ENCODE results near the gene HIVEP1. TPM values are rescaled to one million over a fixed set of nuclear protein-coding genes. Genes with fewer than 3 reads are reported as not detected.

HIVEP1 gene
- total RNA-seq, 2 donors from 2014 or later, result 33.6 to 35.1 TPM

GRCh38 chr6:12134581-12134980 is 122.5 kb downstream of the HIVEP1 start:
- H3K27me3 Mint-ChIP-seq (ENCODE audit: insufficient read depth), result no peaks in the 10 kb centered on the region
- H3K4me1 Mint-ChIP-seq, result no peaks in the 10 kb centered on the region
- TF ChIP-seq CTCF (conservative IDR thresholded peaks at IDR 0.05), result no peak
- Histone ChIP-seq H3K27me3 (ENCODE audit: control insufficient read depth, insufficient read depth, low read length, poor library complexity, severe bottlenecking) (no peaks in the 10 kb centered on the region), H3K4me3 (ENCODE audit: low read length) (no peak overlapping the region), H3K9ac (ENCODE audit: extremely low read depth, low read length, poor library complexity, severe bottlenecking) (no peak overlapping the region), H3K9me3 (ENCODE audit: control insufficient read depth, low read length) (peaks cover 25% of the 10 kb centered on the region), H3K36me3 (ENCODE audit: control insufficient read depth, insufficient read depth, low read length) (peaks cover 75% of the 10 kb centered on the region), H3K27ac (ENCODE audit: low read depth, low read length) (no peak overlapping the region), H3K4me1 (ENCODE audit: control insufficient read depth, insufficient read depth, low read length) (no peaks in the 10 kb centered on the region)
- no peak for DNase-seq
- 92% methylated on average over 1 of the region's 1 CpG; no CpG with 5 or more reads in 1 of the 2 experiments for WGBS, 2 experiments (ENCODE audit: insufficient coverage in 1 of 2, insufficient read length in 1 of 2)
- peaks cover 65% of the 10 kb centered on the region for H3K36me3 Mint-ChIP-seq (ENCODE audit: low read depth)
- H3K27ac Mint-ChIP-seq, result no peak overlapping the region
- H3K9me3 Mint-ChIP-seq, result peaks cover 17% of the 10 kb centered on the region
- H3K4me3 Mint-ChIP-seq, result no peak overlapping the region

GRCh38 chr6:12134991-12135390 is 122.9 kb downstream of the HIVEP1 start:
- H3K27me3 ChIP-seq (ENCODE audit: control insufficient read depth, insufficient read depth, low read length, poor library complexity, severe bottlenecking), result no peaks in the 10 kb centered on the region
- Mint-ChIP-seq H3K9me3 (peaks cover 21% of the 10 kb centered on the region), H3K4me1 (no peaks in the 10 kb centered on the region), H3K27ac (no peak overlapping the region), H3K36me3 (ENCODE audit: low read depth) (peaks cover 68% of the 10 kb centered on the region), H3K4me3 (no peak overlapping the region), H3K27me3 (ENCODE audit: insufficient read depth) (no peaks in the 10 kb centered on the region)
- no peak for TF ChIP-seq CTCF (conservative IDR thresholded peaks at IDR 0.05)
- H3K9me3 ChIP-seq (ENCODE audit: control insufficient read depth, low read length), result peaks cover 29% of the 10 kb centered on the region
- 92% methylated on average over 2 of the region's 2 CpGs; no CpG with 5 or more reads in 1 of the 2 experiments for WGBS, 2 experiments (ENCODE audit: insufficient coverage in 1 of 2, insufficient read length in 1 of 2)
- H3K9ac ChIP-seq (ENCODE audit: extremely low read depth, low read length, poor library complexity, severe bottlenecking), result no peak overlapping the region
- H3K4me3 ChIP-seq (ENCODE audit: low read length), result no peak overlapping the region
- no peak overlapping the region for H3K27ac ChIP-seq (ENCODE audit: low read depth, low read length)
- H3K4me1 ChIP-seq (ENCODE audit: control insufficient read depth, insufficient read depth, low read length), result no peaks in the 10 kb centered on the region
- peaks cover 75% of the 10 kb centered on the region for H3K36me3 ChIP-seq (ENCODE audit: control insufficient read depth, insufficient read depth, low read length)
- no peak for DNase-seq

- Mint-ChIP-seq H3K9me3 (peaks cover 36% of the 10 kb centered on the region), H3K36me3 (ENCODE audit: low read depth) (peaks cover 80% of the 10 kb centered on the region), H3K4me3 (no peak overlapping the region), H3K27ac (no peak overlapping the region), H3K4me1 (no peaks in the 10 kb centered on the region), H3K27me3 (ENCODE audit: insufficient read depth) (no peaks in the 10 kb centered on the region)
- H3K27ac ChIP-seq (ENCODE audit: low read depth, low read length), result no peak overlapping the region
- no peak overlapping the region for H3K4me3 ChIP-seq (ENCODE audit: low read length)
- WGBS, 2 experiments (ENCODE audit: insufficient coverage in 1 of 2, insufficient read length in 1 of 2), result 93 to 100% methylated on average over 1 to 4 of the region's 4 CpGs
- H3K4me1 ChIP-seq (ENCODE audit: control insufficient read depth, insufficient read depth, low read length), result no peaks in the 10 kb centered on the region
- H3K36me3 ChIP-seq (ENCODE audit: control insufficient read depth, insufficient read depth, low read length), result peaks cover 76% of the 10 kb centered on the region
- no peak for DNase-seq
- peaks cover 32% of the 10 kb centered on the region for H3K9me3 ChIP-seq (ENCODE audit: control insufficient read depth, low read length)
- TF ChIP-seq CTCF (conservative IDR thresholded peaks at IDR 0.05), result no peak
- no peak overlapping the region for H3K9ac ChIP-seq (ENCODE audit: extremely low read depth, low read length, poor library complexity, severe bottlenecking)
- no peaks in the 10 kb centered on the region for H3K27me3 ChIP-seq (ENCODE audit: control insufficient read depth, insufficient read depth, low read length, poor library complexity, severe bottlenecking)
Observed at GRCh38 chr6:12136905-12137304, 124.8 kb downstream of the HIVEP1 start.

Data from endodermal cell (in vitro differentiated cells).